AG09309 (cell line): Measurements from ENCODE around the gene NUMBL.

ENCODE experiments used
- DNase-seq: peaks from one replicate; pipeline ENCODE4 v3.0.0-alpha.2; 2010; ENCODE audit warnings: low read depth
- H3K4me3 ChIP-seq: 2 replicates; pipeline ENCODE4 v1.5.1; 2011; ENCODE audit warnings: mild to moderate bottlenecking, low read depth, low read length, moderate library complexity; ENCODE audit not compliant: control insufficient read depth
- TF ChIP-seq, protein P1 (sequence below): IDR thresholded peaks from 2 replicates; pipeline ENCODE4 v1.5.1; 2011; ENCODE audit warnings: mild to moderate bottlenecking, low read depth, low read length, inconsistent platforms; ENCODE audit not compliant: insufficient read depth, control insufficient read depth; ENCODE audit errors: missing control alignments

NUMBL gene

GRCh38 chr19:40674291-40674690 lies 16.2 kb downstream of the NUMBL start:
- H3K4me3 ChIP-seq = no peak overlapping the region
- no peak for DNase-seq
- TF ChIP-seq, protein P1, sequence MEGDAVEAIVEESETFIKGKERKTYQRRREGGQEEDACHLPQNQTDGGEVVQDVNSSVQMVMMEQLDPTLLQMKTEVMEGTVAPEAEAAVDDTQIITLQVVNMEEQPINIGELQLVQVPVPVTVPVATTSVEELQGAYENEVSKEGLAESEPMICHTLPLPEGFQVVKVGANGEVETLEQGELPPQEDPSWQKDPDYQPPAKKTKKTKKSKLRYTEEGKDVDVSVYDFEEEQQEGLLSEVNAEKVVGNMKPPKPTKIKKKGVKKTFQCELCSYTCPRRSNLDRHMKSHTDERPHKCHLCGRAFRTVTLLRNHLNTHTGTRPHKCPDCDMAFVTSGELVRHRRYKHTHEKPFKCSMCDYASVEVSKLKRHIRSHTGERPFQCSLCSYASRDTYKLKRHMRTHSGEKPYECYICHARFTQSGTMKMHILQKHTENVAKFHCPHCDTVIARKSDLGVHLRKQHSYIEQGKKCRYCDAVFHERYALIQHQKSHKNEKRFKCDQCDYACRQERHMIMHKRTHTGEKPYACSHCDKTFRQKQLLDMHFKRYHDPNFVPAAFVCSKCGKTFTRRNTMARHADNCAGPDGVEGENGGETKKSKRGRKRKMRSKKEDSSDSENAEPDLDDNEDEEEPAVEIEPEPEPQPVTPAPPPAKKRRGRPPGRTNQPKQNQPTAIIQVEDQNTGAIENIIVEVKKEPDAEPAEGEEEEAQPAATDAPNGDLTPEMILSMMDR = no peak

GRCh38 chr19:40673397-40673796 lies 17.1 kb downstream of the NUMBL start:
- no peak overlapping the region for H3K4me3 ChIP-seq
- no peak for DNase-seq
- TF ChIP-seq, protein P1 = no peak

DNA sequence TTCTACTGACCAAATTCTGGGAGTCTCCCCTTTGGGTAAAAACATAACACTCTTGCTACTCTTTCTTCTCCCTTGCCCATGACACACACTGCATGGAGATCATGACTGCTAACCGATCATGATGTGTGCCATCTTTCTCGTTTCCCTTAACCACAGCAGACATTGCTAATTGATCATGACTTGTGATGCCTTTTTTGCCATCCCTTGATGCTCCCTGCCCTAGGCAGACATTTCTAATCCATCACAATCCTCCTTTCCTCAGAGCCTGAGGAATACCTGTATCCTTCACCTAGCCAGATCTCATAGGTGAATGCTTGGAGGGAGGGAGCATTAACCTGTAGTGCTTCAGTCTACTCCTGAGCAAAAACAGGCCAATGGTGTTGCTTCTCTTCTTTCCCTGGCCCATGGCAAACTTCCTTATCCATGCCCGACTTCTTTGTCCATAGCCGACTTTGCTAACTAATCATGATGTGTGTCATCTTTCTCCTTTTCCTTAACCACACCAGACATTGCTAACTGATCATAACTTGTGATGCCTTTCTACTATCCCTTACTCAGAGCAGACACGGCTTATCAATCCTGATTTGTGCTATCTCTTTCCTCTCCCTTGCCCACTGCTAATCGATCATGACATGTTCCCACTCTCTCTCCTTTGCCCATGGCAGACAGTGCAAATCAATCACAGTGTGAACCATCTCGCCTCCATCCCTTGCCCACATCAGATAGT lies 17.7 kb downstream of the NUMBL start:
- no peak overlapping the region for H3K4me3 ChIP-seq
- DNase-seq = no peak
- TF ChIP-seq, protein P1 = no peak

DNA sequence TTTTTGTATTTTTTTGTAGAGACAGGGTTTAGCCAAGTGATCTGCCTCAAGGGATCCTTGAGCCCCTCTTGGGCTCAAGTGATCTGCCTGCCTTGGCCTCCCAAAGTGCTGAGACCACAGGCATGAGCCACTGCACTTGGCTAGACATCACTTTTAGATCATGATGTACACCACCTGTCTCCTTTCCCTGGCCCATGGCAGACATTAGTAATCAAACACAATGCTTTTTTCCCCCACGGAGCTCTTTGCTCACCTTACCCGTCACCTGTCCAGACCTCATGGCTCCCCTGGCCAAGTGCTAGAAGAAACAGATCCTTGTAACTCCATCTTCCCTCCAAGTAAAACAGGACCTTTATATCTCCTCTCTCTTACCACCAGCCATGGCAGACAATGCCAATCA lies 18.4 kb downstream of the NUMBL start:
- H3K4me3 ChIP-seq = no peak overlapping the region
- no peak for DNase-seq
- TF ChIP-seq, protein P1 = no peak

DNA sequence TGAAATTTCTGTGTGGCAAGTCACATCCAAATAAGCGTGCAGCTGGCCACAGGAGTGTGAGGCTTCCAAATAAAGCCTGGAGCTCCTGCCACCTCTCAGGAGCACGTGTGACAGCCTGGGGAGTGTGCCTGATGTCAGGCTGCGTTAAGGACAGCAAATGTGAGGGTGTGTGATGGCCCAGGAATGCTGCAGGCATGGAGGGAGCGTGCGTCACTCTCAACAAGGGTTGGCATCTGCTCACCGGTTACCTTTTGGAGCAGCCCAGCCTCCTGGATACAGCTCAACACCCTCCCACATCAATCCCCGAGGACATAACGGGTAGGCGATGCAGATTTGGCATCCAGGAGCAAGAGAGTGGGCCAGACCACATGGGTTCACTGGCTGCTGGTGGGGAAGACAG lies 19.0 kb downstream of the NUMBL start:
- DNase-seq = no peak
- TF ChIP-seq, protein P1 = no peak
- no peak overlapping the region for H3K4me3 ChIP-seq

DNA sequence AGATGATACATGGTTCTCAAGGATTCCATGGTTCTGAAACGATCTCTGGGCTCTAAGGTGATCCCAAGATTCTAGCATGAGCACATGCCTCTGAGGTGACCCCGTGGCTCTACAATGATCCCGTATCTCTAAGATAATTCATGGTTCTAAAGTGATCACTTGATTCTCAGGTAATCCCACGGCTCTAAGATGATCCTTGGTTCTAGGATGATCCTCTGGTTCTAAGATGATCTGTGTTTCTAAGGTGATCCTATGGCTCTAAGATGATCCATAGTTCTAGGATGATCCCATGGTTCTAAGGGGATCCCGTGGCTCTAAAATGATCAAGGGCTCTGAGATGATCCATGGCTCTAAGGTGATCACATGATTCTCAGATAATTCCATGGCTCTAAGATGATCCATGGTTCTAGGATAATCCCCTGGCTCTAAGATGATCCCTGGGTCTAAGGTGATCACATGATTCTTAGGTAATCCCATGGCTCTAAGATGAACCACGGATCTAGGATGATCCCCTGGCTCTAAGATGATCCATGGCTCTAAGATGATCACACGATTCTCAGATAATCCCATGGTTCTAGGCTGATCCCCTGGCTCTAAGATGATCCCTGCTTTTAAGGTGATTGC lies 21.3 kb downstream of the NUMBL start:
- no peak for DNase-seq
- TF ChIP-seq, protein P1 = no peak
- H3K4me3 ChIP-seq = no peak overlapping the region
